DND-41 (cell line): ENCODE measurements around the gene EVI5L.

Experiments used
- ATAC-seq: fragments of 200-7000 bp; cut with Tn5 transposase; 3 replicates; pipeline ENCODE4 v1.9.1; 2021; ENCODE audit warnings: low read depth; ENCODE audit not compliant: insufficient read depth
- DNase-seq: peaks from one replicate; pipeline ENCODE4 v3.0.0-alpha.2; 2020
- H2AFZ ChIP-seq: 2 replicates; pipeline ENCODE4 v1.6.0; 2012; ENCODE audit warnings: low read depth, low read length
- H3K27ac ChIP-seq: 2 replicates; pipeline ENCODE4 v1.5.1; 2012; ENCODE audit warnings: low read length, inconsistent platforms
- H3K27me3 ChIP-seq: fragments of 200-600 bp; sonication (generic); 2 replicates; pipeline ENCODE4 v1.6.0; 2012; ENCODE audit warnings: low read length, mild to moderate bottlenecking, inconsistent platforms; ENCODE audit not compliant: insufficient read depth, poor library complexity
- H3K36me3 ChIP-seq: 2 replicates; pipeline ENCODE4 v1.5.1; 2012; ENCODE audit warnings: low read length, inconsistent platforms; ENCODE audit not compliant: insufficient read depth
- H3K4me1 ChIP-seq: 2 replicates; pipeline ENCODE4 v1.5.1; 2012; ENCODE audit warnings: mild to moderate bottlenecking, low read length; ENCODE audit not compliant: insufficient read depth
- H3K4me2 ChIP-seq: 2 replicates; pipeline ENCODE4 v1.6.0; 2012; ENCODE audit warnings: mild to moderate bottlenecking, moderate library complexity, low read length, inconsistent platforms; ENCODE audit not compliant: insufficient read depth
- H3K4me3 ChIP-seq, 2 experiments: fragments of 200-600 bp in 1 of 2; shearing (Covaris generic) in 1 of 2; 2 replicates each; pipeline ENCODE4 v1.5.1; 2012 to 2016; ENCODE audit warnings: inconsistent platforms in 2 of 2, low read length in 2 of 2, mild to moderate bottlenecking in 2 of 2, low read depth in 1 of 2, moderate library complexity in 1 of 2
- H3K79me2 ChIP-seq: 2 replicates; pipeline ENCODE4 v1.6.0; 2012; ENCODE audit warnings: low read length, inconsistent platforms; ENCODE audit not compliant: insufficient read depth
- H3K9ac ChIP-seq: 2 replicates; pipeline ENCODE4 v1.6.0; 2012; ENCODE audit warnings: low read depth, mild to moderate bottlenecking, inconsistent platforms, low read length, moderate library complexity
- H3K9me3 ChIP-seq: 2 replicates; pipeline ENCODE4 v1.5.1; 2012; ENCODE audit warnings: low read length, moderate library complexity, mild to moderate bottlenecking, inconsistent platforms; ENCODE audit not compliant: insufficient read depth, severe bottlenecking
- H4K20me1 ChIP-seq: 2 replicates; pipeline ENCODE4 v1.6.0; 2012; ENCODE audit warnings: low read length; ENCODE audit not compliant: insufficient read depth
- EZH2 ChIP-seq: IDR thresholded peaks from 3 replicates; pipeline ENCODE4 v1.6.1; 2012; ENCODE audit warnings: borderline replicate concordance, low read depth, mild to moderate bottlenecking, moderate library complexity, low read length, inconsistent platforms; ENCODE audit not compliant: severe bottlenecking
- TF ChIP-seq, protein P1 (sequence below): IDR thresholded peaks from 2 replicates; pipeline ENCODE4 v1.5.1; 2012; ENCODE audit warnings: borderline replicate concordance, low read length, moderate library complexity, mild to moderate bottlenecking; ENCODE audit not compliant: poor library complexity, severe bottlenecking; ENCODE audit errors: extremely low read depth

The EVI5L gene

GRCh38 chr19:7832781-7833180 lies 2.8 kb downstream of the EVI5L start:
- DNase-seq: no peak
- no peak overlapping the region for H3K4me3 ChIP-seq
- H3K79me2 ChIP-seq: peaks cover 25% of the 10 kb centered on the region
- H4K20me1 ChIP-seq: peaks cover 12% of the 10 kb centered on the region; the same call in 1 of the 2 replicates
- no peak overlapping the region for H3K9ac ChIP-seq
- ATAC-seq: no peak
- H3K9me3 ChIP-seq: no peaks in the 10 kb centered on the region
- no peak for TF ChIP-seq EZH2
- TF ChIP-seq, protein P1, sequence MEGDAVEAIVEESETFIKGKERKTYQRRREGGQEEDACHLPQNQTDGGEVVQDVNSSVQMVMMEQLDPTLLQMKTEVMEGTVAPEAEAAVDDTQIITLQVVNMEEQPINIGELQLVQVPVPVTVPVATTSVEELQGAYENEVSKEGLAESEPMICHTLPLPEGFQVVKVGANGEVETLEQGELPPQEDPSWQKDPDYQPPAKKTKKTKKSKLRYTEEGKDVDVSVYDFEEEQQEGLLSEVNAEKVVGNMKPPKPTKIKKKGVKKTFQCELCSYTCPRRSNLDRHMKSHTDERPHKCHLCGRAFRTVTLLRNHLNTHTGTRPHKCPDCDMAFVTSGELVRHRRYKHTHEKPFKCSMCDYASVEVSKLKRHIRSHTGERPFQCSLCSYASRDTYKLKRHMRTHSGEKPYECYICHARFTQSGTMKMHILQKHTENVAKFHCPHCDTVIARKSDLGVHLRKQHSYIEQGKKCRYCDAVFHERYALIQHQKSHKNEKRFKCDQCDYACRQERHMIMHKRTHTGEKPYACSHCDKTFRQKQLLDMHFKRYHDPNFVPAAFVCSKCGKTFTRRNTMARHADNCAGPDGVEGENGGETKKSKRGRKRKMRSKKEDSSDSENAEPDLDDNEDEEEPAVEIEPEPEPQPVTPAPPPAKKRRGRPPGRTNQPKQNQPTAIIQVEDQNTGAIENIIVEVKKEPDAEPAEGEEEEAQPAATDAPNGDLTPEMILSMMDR: no peak
- peaks cover 30% of the 10 kb centered on the region for H3K4me1 ChIP-seq
- H3K27me3 ChIP-seq: no peaks in the 10 kb centered on the region
- H3K4me2 ChIP-seq: no peak overlapping the region
- no peak overlapping the region for H2AFZ ChIP-seq
- H3K27ac ChIP-seq: no peak overlapping the region
- no peaks in the 10 kb centered on the region for H3K36me3 ChIP-seq

DNA sequence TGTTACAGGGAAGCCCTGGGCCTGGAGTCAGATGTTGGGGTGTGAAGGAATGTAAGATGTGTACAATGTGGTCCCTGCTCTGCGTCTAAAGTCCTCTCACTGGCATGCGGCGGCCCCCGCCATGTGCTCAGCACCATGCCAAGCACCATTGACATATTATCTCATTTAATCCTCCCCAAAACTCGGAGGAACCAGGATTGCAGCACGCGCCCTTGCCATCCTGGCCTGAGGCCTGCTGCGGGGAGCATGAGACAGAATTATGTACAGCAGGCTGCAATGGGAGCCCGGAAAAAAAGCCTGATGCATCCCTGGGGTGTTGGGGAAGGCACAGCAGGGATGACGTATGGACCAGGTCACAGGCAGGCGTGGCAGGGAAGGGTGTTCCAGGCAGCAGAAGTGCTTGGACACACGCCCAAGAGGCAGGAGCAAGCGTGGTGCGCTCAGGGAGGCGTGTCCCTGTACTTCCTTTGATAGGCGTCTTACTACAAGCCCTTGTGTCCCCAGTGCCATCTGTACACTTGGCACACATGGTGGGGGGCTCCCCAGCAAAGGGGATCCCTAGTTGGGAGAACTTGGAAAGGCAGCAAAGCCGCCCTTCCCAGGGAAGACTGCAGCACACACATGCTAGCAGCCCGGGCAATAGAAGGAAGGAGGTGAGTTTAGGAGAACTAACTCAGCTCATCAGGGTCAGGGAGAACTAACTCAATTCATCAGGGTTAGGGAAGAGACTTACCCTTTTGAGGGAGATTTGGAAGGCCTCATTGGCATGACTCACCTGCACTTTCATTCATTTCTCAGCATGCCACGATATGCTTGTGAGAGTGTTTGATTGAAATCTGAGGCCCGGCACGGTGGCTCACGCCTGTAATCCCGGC lies 3.4 kb downstream of the EVI5L start:
- no peak overlapping the region for H2AFZ ChIP-seq
- DNase-seq: no peak
- peaks cover 12% of the 10 kb centered on the region; the same call in 1 of the 2 replicates for H4K20me1 ChIP-seq
- peaks cover 30% of the 10 kb centered on the region for H3K4me1 ChIP-seq
- no peak overlapping the region for H3K27ac ChIP-seq
- peaks cover 25% of the 10 kb centered on the region for H3K79me2 ChIP-seq
- no peak overlapping the region for H3K4me3 ChIP-seq
- H3K36me3 ChIP-seq: no peaks in the 10 kb centered on the region
- H3K4me2 ChIP-seq: no peak overlapping the region
- no peaks in the 10 kb centered on the region for H3K9me3 ChIP-seq
- H3K27me3 ChIP-seq: no peaks in the 10 kb centered on the region
- H3K9ac ChIP-seq: no peak overlapping the region
- ATAC-seq: no peak
- TF ChIP-seq, protein P1: no peak
- TF ChIP-seq EZH2: no peak

GRCh38 chr19:7839476-7839875 lies 9.5 kb downstream of the EVI5L start:
- Histone ChIP-seq H3K4me3 (no peak overlapping the region), H3K36me3 (no peaks in the 10 kb centered on the region), H3K4me2 (no peak overlapping the region), H3K79me2 (peaks cover 17% of the 10 kb centered on the region), H3K9ac (no peak overlapping the region), H3K27me3 (no peaks in the 10 kb centered on the region), H3K27ac (no peak overlapping the region), H2AFZ (no peak overlapping the region), H3K9me3 (no peaks in the 10 kb centered on the region), H3K4me1 (no peaks in the 10 kb centered on the region), H4K20me1 (peaks cover 13% of the 10 kb centered on the region; the same call in 1 of the 2 replicates)
- no peak for DNase-seq
- ATAC-seq: no peak
- TF ChIP-seq, protein P1: no peak
- no peak for TF ChIP-seq EZH2
